PC-9 (cell line): ENCODE data around the gene DENND5A. TPM values are rescaled to one million over a fixed set of nuclear protein-coding genes. Genes with fewer than 3 reads are reported as not detected.
A peak's percentile ranks its signal among the peaks of the same experiment; 100 is the strongest.

Source experiments
- Bru-seq: library from RNA; stranded (reverse); fragments of 400-500 nt; gene quantifications from one replicate; lab custom pipeline; 2021; lab: Mats Ljungman, UMichigan
- BruChase-seq, 2 experiments: library from RNA; stranded (reverse); fragments of 400-500 nt; gene quantifications; one replicate each; lab custom pipeline; 2021; lab: Mats Ljungman, UMichigan
- BruUV-seq: library from RNA; stranded (reverse); fragments of 400-500 nt; replicated peaks from 2 replicates; lab custom pipeline; 2021; lab: Mats Ljungman, UMichigan
- CTCF ChIA-PET: fragments of 300-600 bp; sonication (Branson Sonifier 250); formaldehyde crosslinking; loops from one replicate; lab custom pipeline; 2022; ENCODE audit warnings: antibody characterized with exemption; lab: Charles Lee
- POLR2A ChIA-PET: fragments of 300-600 bp; sonication (Branson Sonifier 250); formaldehyde crosslinking; loops from one replicate; lab custom pipeline; 2022; ENCODE audit warnings: antibody characterized with exemption; ENCODE audit not compliant: unreplicated experiment; lab: Charles Lee
- DNase-seq, 2 experiments: peaks; one replicate each; pipeline versions ENCODE4 v3.0.0 to v3.0.0-alpha.2; 2015 to 2022; ENCODE audit warnings: mixed read lengths in 1 of 2
- H2AFZ ChIP-seq: fragments of 200-600 bp; sonication (generic); 2 replicates; pipeline ENCODE4 v1.8.1; 2017; ENCODE audit warnings: antibody characterized with exemption
- H3F3A ChIP-seq: fragments of 200-600 bp; sonication (generic); 2 replicates; pipeline ENCODE4 v1.8.1; 2017; ENCODE audit warnings: antibody characterized with exemption, mild to moderate bottlenecking, low read depth; ENCODE audit not compliant: insufficient read depth
- H3K27ac ChIP-seq: fragments of 200-600 bp; sonication (generic); 2 replicates; pipeline ENCODE4 v1.6.1; 2016; ENCODE audit warnings: mixed run types
- H3K27me3 ChIP-seq: fragments of 200-600 bp; sonication (generic); 2 replicates; pipeline ENCODE4 v1.6.1; 2016; ENCODE audit warnings: low read depth, mixed run types; ENCODE audit not compliant: insufficient read depth
- H3K36me3 ChIP-seq: fragments of 200-600 bp; sonication (generic); 2 replicates; pipeline ENCODE4 v1.6.1; 2016; ENCODE audit warnings: low read depth, mixed run types
- H3K4me1 ChIP-seq: fragments of 200-600 bp; sonication (generic); replicated peaks from 2 replicates; pipeline ENCODE4 v1.6.1; 2016; ENCODE audit warnings: mixed run types; ENCODE audit not compliant: insufficient read depth
- H3K4me2 ChIP-seq: fragments of 200-600 bp; sonication (generic); 2 replicates; pipeline ENCODE4 v1.6.1; 2017; ENCODE audit warnings: mixed run types
- H3K4me3 ChIP-seq: fragments of 200-600 bp; sonication (generic); 2 replicates; pipeline ENCODE4 v1.6.1; 2016; ENCODE audit warnings: mixed run types
- H3K79me2 ChIP-seq: fragments of 200-600 bp; sonication (generic); 2 replicates; pipeline ENCODE4 v1.6.1; 2017; ENCODE audit warnings: low read depth, mixed run types
- H3K9me2 ChIP-seq: fragments of 200-600 bp; sonication (generic); 2 replicates; pipeline ENCODE4 v1.8.1; 2017; ENCODE audit warnings: mild to moderate bottlenecking; ENCODE audit not compliant: insufficient read depth
- H3K9me3 ChIP-seq: fragments of 200-600 bp; sonication (generic); 2 replicates; pipeline ENCODE4 v1.8.1; 2016; ENCODE audit warnings: low read depth; ENCODE audit not compliant: insufficient read depth
- H4K20me1 ChIP-seq: fragments of 200-600 bp; sonication (generic); 2 replicates; pipeline ENCODE4 v1.8.1; 2017; ENCODE audit not compliant: insufficient read depth
- EZH2 ChIP-seq: fragments of 200-600 bp; sonication (generic); IDR thresholded peaks from 2 replicates; pipeline ENCODE4 v1.8.0; 2017; ENCODE audit warnings: antibody characterized with exemption, low read depth
- intact Hi-C: fragments of 100-400 bp; cut with micrococcal nuclease; formaldehyde crosslinking; loops from one replicate; pipeline ENCODE4 v1.10.0; 2022; ENCODE audit not compliant: unreplicated experiment
- long read RNA-seq: library from polyadenylated mRNA; stranded (forward); transcript quantifications from one replicate; pipeline ENCODE4 v2.0.0, GENCODE V29; 2022
- total RNA-seq: library from RNA; stranded (reverse); gene quantifications from 2 replicates; pipeline ENCODE4 v1.2.3, GENCODE V29; 2021
- TF ChIP-seq, protein P1 (sequence below): fragments of 200-600 bp; sonication (generic); conservative IDR thresholded peaks from 2 replicates; pipeline ENCODE4 v1.6.1; 2017; ENCODE audit warnings: mixed run types, antibody characterized with exemption, mild to moderate bottlenecking, moderate library complexity

The DENND5A gene
- 17.7 and 19.8 TPM in 2 replicates for total RNA-seq
- Bru-seq, nascent RNA: percentile 68 among the genes with signal in this experiment
- percentile 73 among the genes with signal in this experiment for BruChase-seq, experiment 1, labeled RNA remaining after a 2-hour chase
- percentile 67 among the genes with signal in this experiment for BruChase-seq, experiment 2, labeled RNA remaining after a 6-hour chase
- long read RNA-seq, full-length matches to known transcripts: 5 of 12 reads
- long read RNA-seq, partial matches to known transcripts: 7 of 12 reads
- long read RNA-seq, other reads (novel, unspliced or antisense): 0 of 12 reads

GRCh38 chr11:9265211-9266131, at the start of gene DENND5A:
Gene DENND5A (minus strand): TSS chr11:9265350. CDS start chr11:9265069, 281 bp downstream.
- Histone ChIP-seq H2AFZ (peak within 1 kb of the TSS; percentile 85), H3K4me1 (peaks cover 11% of the 10 kb centered on the region), H3F3A (no peaks in the 10 kb centered on the region), H3K9me2 (no peaks in the 10 kb centered on the region), H3K9me3 (no peaks in the 10 kb centered on the region), H3K4me2 (peak within 1 kb of the TSS; percentile 83), H3K36me3 (no peaks in the 10 kb centered on the region), H3K79me2 (peaks cover 32% of the 10 kb centered on the region), H4K20me1 (no peaks in the 10 kb centered on the region; the same call in 1 of the 2 replicates), H3K4me3 (peak within 1 kb of the TSS; percentile 59), H3K27me3 (no peaks in the 10 kb centered on the region), H3K27ac (no peak within 1 kb of the TSS)
- ChIA-PET POLR2A (interaction anchor here (0.5 to 0.6 kb wide), 3 partner anchors 12 to 136 kb away, joined by 4 to 35 read pairs (median 4); no protein-coding TSS in a partner anchor), CTCF (no interaction called here)
- no peak for TF ChIP-seq EZH2
- TF ChIP-seq, protein P1, sequence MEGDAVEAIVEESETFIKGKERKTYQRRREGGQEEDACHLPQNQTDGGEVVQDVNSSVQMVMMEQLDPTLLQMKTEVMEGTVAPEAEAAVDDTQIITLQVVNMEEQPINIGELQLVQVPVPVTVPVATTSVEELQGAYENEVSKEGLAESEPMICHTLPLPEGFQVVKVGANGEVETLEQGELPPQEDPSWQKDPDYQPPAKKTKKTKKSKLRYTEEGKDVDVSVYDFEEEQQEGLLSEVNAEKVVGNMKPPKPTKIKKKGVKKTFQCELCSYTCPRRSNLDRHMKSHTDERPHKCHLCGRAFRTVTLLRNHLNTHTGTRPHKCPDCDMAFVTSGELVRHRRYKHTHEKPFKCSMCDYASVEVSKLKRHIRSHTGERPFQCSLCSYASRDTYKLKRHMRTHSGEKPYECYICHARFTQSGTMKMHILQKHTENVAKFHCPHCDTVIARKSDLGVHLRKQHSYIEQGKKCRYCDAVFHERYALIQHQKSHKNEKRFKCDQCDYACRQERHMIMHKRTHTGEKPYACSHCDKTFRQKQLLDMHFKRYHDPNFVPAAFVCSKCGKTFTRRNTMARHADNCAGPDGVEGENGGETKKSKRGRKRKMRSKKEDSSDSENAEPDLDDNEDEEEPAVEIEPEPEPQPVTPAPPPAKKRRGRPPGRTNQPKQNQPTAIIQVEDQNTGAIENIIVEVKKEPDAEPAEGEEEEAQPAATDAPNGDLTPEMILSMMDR: no peak
- peak; percentile 40 to 57 for DNase-seq
- intact Hi-C loops: no loop called here
- no TSS peak for BruUV-seq

DNA sequence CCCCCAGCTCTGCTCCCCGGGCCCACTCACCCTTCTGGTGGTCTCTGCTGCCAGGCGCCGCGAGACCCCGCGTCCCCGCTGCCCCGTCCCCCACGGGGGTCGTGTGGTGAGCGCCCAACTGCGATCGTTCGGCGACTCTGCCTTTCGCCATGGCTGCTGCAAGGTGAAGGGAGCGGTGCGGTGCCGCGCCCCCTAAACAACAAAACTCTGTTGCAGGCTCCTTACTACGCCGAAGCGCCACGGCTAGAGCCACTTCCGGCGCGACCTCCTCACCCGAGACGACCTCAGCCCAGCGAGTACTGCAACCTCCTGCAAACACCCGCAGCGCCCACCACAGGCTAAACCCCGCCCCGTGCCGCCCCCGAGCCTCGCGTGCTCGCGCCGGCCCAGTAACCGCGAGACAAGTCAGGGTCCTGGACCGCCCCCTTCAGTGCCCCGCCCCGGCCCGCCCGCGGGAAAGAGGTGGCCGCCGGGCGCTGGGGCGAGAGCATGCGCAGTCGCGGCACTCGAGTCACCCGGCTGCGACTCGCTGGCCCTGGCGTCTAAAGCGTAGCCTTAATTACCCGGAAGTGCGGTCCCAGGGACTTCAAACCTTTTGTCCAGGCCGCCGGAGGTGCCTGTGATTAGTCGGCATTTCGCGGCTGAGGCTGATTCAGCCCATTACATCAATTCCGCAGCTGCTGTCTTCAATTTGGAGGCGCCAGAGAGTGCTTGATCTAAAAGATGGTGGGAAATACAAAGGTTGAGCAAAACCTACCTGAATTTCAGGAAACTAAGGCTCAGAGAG, 49.3 kb upstream of the DENND5A start, which contains the start of gene TMEM41B:
TMEM41B (minus strand) TSS at position 303 of the 787 bp plus-strand sequence; CDS start at position 151, 152 bp downstream.
- Histone ChIP-seq H3F3A (peaks cover 9% of the 10 kb centered on the region), H3K9me2 (no peaks in the 10 kb centered on the region), H3K27me3 (no peaks in the 10 kb centered on the region), H3K4me2 (peak within 1 kb of the TSS; percentile 88), H3K36me3 (no peaks in the 10 kb centered on the region), H4K20me1 (peaks cover 5% of the 10 kb centered on the region), H2AFZ (peak within 1 kb of the TSS; percentile 84), H3K4me3 (peak within 1 kb of the TSS; percentile 96), H3K79me2 (peaks cover 46% of the 10 kb centered on the region), H3K9me3 (no peaks in the 10 kb centered on the region), H3K4me1 (peaks cover 19% of the 10 kb centered on the region), H3K27ac (peak within 1 kb of the TSS; percentile 87)
- no TSS peak for BruUV-seq
- ChIA-PET CTCF (no interaction called here), POLR2A (interaction anchor here (0.6 to 0.7 kb wide), 3 partner anchors 49 to 142 kb away, joined by 6 to 15 read pairs (median 12); no protein-coding TSS in a partner anchor)
- DNase-seq: peak; percentile 92 to 96
- TF ChIP-seq, protein P1: no peak
- TF ChIP-seq EZH2: no peak
- intact Hi-C loops: loop anchor here (1.0 kb wide), 3 partner anchors 49 to 146 kb away; partner anchors contain the start of gene IPO7
